Measurements from ENCODE around the gene PHLPP1.

The PHLPP1 gene

GRCh38 chr18:62976227-62976626 lies 260.9 kb downstream of the PHLPP1 start:
- no peak for DNase-seq (ENCODE audit: low read depth in 2 of 3, low spot score in 2 of 3)

- no peak for DNase-seq (ENCODE audit: low read depth in 2 of 3, low spot score in 2 of 3)
These were observed 262.2 kb downstream of the PHLPP1 start for GRCh38 chr18:62977512-62977911.

GRCh38 chr18:62978251-62979049 lies 263.1 kb downstream of the PHLPP1 start:
- DNase-seq (ENCODE audit: low read depth in 2 of 3, low spot score in 2 of 3), result no peak

- no peak for DNase-seq (ENCODE audit: low read depth in 2 of 3, low spot score in 2 of 3)
These were observed 263.8 kb downstream of the PHLPP1 start for GRCh38 chr18:62979176-62979575.

GRCh38 chr18:62979900-62980299 lies 264.6 kb downstream of the PHLPP1 start:
- DNase-seq (ENCODE audit: low read depth in 2 of 3, low spot score in 2 of 3), result no peak

GRCh38 chr18:62981566-62981965 lies 266.2 kb downstream of the PHLPP1 start:
- no peak for DNase-seq (ENCODE audit: low read depth in 2 of 3, low spot score in 2 of 3)

- DNase-seq (ENCODE audit: low read depth in 2 of 3, low spot score in 2 of 3), result peak in 2 of 3 experiments; percentile 12 to 23
These were observed 267.4 kb downstream of the PHLPP1 start for GRCh38 chr18:62982600-62983251.

GRCh38 chr18:62984656-62985315 lies 269.4 kb downstream of the PHLPP1 start:
- no peak for DNase-seq (ENCODE audit: low read depth in 2 of 3, low spot score in 2 of 3)

GRCh38 chr18:62986490-62986889 lies 271.1 kb downstream of the PHLPP1 start:
- no peak for DNase-seq (ENCODE audit: low read depth in 2 of 3, low spot score in 2 of 3)

- no peak for DNase-seq (ENCODE audit: low read depth in 2 of 3, low spot score in 2 of 3)
These were observed 271.9 kb downstream of the PHLPP1 start for GRCh38 chr18:62987055-62987830.

GRCh38 chr18:62987859-62988258 lies 272.5 kb downstream of the PHLPP1 start:
- DNase-seq (ENCODE audit: low read depth in 2 of 3, low spot score in 2 of 3), result no peak

- DNase-seq (ENCODE audit: low read depth in 2 of 3, low spot score in 2 of 3), result no peak
These were observed 273.1 kb downstream of the PHLPP1 start for GRCh38 chr18:62988471-62988870.

GRCh38 chr18:62989195-62989594 lies 273.9 kb downstream of the PHLPP1 start:
- DNase-seq (ENCODE audit: low read depth in 2 of 3, low spot score in 2 of 3), result no peak

GRCh38 chr18:62990653-62991052 lies 275.3 kb downstream of the PHLPP1 start:
- no peak for DNase-seq (ENCODE audit: low read depth in 2 of 3, low spot score in 2 of 3)

GRCh38 chr18:62991389-62991788 lies 276.0 kb downstream of the PHLPP1 start:
- no peak for DNase-seq (ENCODE audit: low read depth in 2 of 3, low spot score in 2 of 3)

GRCh38 chr18:62991959-62992358 lies 276.6 kb downstream of the PHLPP1 start:
- DNase-seq (ENCODE audit: low read depth in 2 of 3, low spot score in 2 of 3), result no peak

GRCh38 chr18:62992877-62993365 lies 277.6 kb downstream of the PHLPP1 start:
- DNase-seq (ENCODE audit: low read depth in 2 of 3, low spot score in 2 of 3), result no peak

GRCh38 chr18:62996566-62996965 lies 281.2 kb downstream of the PHLPP1 start:
- DNase-seq (ENCODE audit: low read depth in 2 of 3, low spot score in 2 of 3), result no peak

GRCh38 chr18:62997076-62997475 lies 281.7 kb downstream of the PHLPP1 start:
- DNase-seq (ENCODE audit: low read depth in 2 of 3, low spot score in 2 of 3), result no peak

GRCh38 chr18:62998443-62998842 lies 283.1 kb downstream of the PHLPP1 start:
- DNase-seq (ENCODE audit: low read depth in 2 of 3, low spot score in 2 of 3), result no peak

GRCh38 chr18:62999392-62999791 lies 284.1 kb downstream of the PHLPP1 start:
- DNase-seq (ENCODE audit: low read depth in 2 of 3, low spot score in 2 of 3), result no peak
